Cardiac septum (tissue), 1 donor: ENCODE measurements around the gene MGMT. TPM values are rescaled to one million over a fixed set of nuclear protein-coding genes. Genes with fewer than 3 reads are reported as not detected.
A peak's percentile ranks its signal among the peaks of the same experiment; 100 is the strongest.

Experiments used
- DNase-seq: peaks from one replicate; pipeline ENCODE4 v3.0.0-alpha.2; 2020; ENCODE audit warnings: low spot score
- intact Hi-C: fragments of 100-400 bp; cut with DNase I; formaldehyde crosslinking; loops from one replicate; pipeline ENCODE4 v1.14.0; 2022
- total RNA-seq: library from RNA; stranded (reverse); fragmentation: NEBNext Ultra II Directional; extraction: Animal tissue kit (Norgen Biotek cat#: 25700); gene quantifications from one replicate; pipeline ENCODE4 v1.2.1, GENCODE V29; 2021
- donor health status: DM: no; HTN: no; CAD: no.

The MGMT gene
- total RNA-seq, 1 donor from 2014 or later, result 11.4 TPM

GRCh38 chr10:129756912-129757901 is 290.2 kb downstream of the MGMT start:
- peak; percentile 67 for DNase-seq
- intact Hi-C loops, result no loop called here

- intact Hi-C loops, result no loop called here
- DNase-seq, result peak; percentile 43
These were observed 291.4 kb downstream of the MGMT start for GRCh38 chr10:129758207-129759021.

GRCh38 chr10:129759214-129760002 is 292.4 kb downstream of the MGMT start:
- intact Hi-C loops, result no loop called here
- DNase-seq, result peak; percentile 31

- peak; percentile 71 for DNase-seq
- intact Hi-C loops, result no loop called here
These were observed 292.9 kb downstream of the MGMT start for GRCh38 chr10:129760003-129760315.

- intact Hi-C loops, result no loop called here
- peak; percentile 24 for DNase-seq
These were observed 293.4 kb downstream of the MGMT start for GRCh38 chr10:129760416-129760815.

GRCh38 chr10:129761197-129761972 is 294.3 kb downstream of the MGMT start:
- DNase-seq, result peak; percentile 43
- intact Hi-C loops, result no loop called here

- peak; percentile 51 for DNase-seq
- intact Hi-C loops, result no loop called here
These were observed 295.2 kb downstream of the MGMT start for GRCh38 chr10:129761981-129762956.

GRCh38 chr10:129764011-129764900 is 297.2 kb downstream of the MGMT start:
- intact Hi-C loops, result no loop called here
- DNase-seq, result peak; percentile 70

GRCh38 chr10:129764901-129765663 is 298.0 kb downstream of the MGMT start:
- peak; percentile 47 for DNase-seq

GRCh38 chr10:129765664-129766550 is 298.9 kb downstream of the MGMT start:
- DNase-seq, result peak; percentile 56
- intact Hi-C loops, result no loop called here

More at GRCh38 chr10:129764901-129765663, 298.0 kb downstream of the MGMT start:
- intact Hi-C loops, result no loop called here

GRCh38 chr10:129766611-129767550 is 299.8 kb downstream of the MGMT start:
- DNase-seq, result peak; percentile 61
- intact Hi-C loops, result no loop called here

GRCh38 chr10:129767751-129768150 is 300.7 kb downstream of the MGMT start:
- DNase-seq, result peak; percentile 35
- intact Hi-C loops, result no loop called here

- intact Hi-C loops, result no loop called here
- DNase-seq, result peak; percentile 74
These were observed 301.7 kb downstream of the MGMT start for GRCh38 chr10:129768437-129769355.
